Peyer's patch (tissue), 4 donors: ENCODE data around the gene CMTR1. TPM values are rescaled to one million over a fixed set of nuclear protein-coding genes. Genes with fewer than 3 reads are reported as not detected.
"Not testable (repeated sequence)": the region's sequence is repeated elsewhere in the genome, so short reads cannot be mapped to it uniquely, and the experiment has no call there.

Source experiments
- DNase-seq, 3 donors: peaks; one replicate each; pipeline ENCODE4 v3.0.0-alpha.2; 2017 to 2019
- H3K27ac ChIP-seq, 4 donors: fragments of 200-600 bp; sonication (generic); one replicate each; pipeline ENCODE4 v1.5.1; 2016 to 2019
- H3K27me3 ChIP-seq, 2 donors: fragments of 200-600 bp; sonication (generic); one replicate each; pipeline ENCODE4 v1.5.1; 2019
- H3K36me3 ChIP-seq, 3 donors: fragments of 200-600 bp; sonication (generic); one replicate each; pipeline ENCODE4 v1.5.1; 2016 to 2019
- H3K4me1 ChIP-seq, 4 donors: fragments of 200-600 bp; sonication (generic); one replicate each; pipeline ENCODE4 v1.5.1; 2016 to 2019
- H3K4me3 ChIP-seq, 4 donors: fragments of 200-600 bp; sonication (generic); 1 replicate in 3 of 4; 2 replicates in 1 of 4; pipeline ENCODE4 v1.5.1; 2016 to 2019; ENCODE audit warnings: mild to moderate bottlenecking in 1 of 4
- H3K9me3 ChIP-seq, 4 donors: fragments of 200-600 bp; sonication (generic); one replicate each; pipeline ENCODE4 v1.5.1; 2016 to 2019; ENCODE audit warnings: mild to moderate bottlenecking in 1 of 4
- POLR2A ChIP-seq, 2 donors: fragments of 450-650 bp; IDR thresholded peaks; one replicate each; pipeline ENCODE4 v1.5.1; 2017; ENCODE audit warnings: antibody characterized with exemption in 2 of 2, mild to moderate bottlenecking in 2 of 2, moderate library complexity in 2 of 2
- total RNA-seq, 4 donors: library from RNA; depleted of rRNA; stranded (reverse); fragments of >200 nt; gene quantifications; one replicate each; pipeline ENCODE4 v1.1.0, GENCODE V29; 2016
- TF ChIP-seq, protein P1 (sequence below), 6 experiments: fragments of 450-650 bp in 4 of 6; fragments of 200-600 bp in 2 of 6; sonication (generic) in 1 of 6; IDR thresholded peaks; one replicate each; pipeline ENCODE4 v1.5.1; 2017 to 2019; ENCODE audit warnings: antibody characterized with exemption in 6 of 6, mild to moderate bottlenecking in 3 of 6, moderate library complexity in 1 of 6

CMTR1 gene
- total RNA-seq, 4 donors from 2014 or later, result 19.3 to 135 (median 41.7) TPM

DNA sequence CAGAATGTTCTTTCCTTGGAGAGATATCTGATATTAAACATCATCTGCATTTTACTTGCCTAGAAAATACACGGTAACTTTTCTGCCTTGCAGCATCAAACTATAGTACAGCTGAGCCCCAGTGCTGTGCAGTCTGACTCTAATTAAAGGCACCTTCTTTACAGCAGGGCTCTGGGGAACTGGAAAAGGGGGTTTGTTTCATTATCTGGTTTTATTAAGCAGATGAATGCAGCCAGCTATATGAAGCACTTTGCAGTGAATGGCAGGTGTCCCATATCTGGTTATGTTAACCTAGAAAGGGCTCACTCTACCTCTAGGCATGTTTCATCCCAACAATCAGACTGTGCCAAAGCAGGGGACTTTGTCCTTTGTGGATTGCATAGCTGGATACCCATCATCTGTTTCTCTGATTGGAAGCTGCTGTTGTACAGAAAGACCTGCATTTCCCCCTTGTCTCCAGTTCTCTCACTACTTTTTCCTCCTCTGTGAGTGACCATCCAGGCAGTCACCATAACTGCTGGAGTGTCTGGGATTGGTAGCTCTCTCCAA is 39.6 kb upstream of the CMTR1 start:
- H3K4me1 ChIP-seq, result no peaks in the 10 kb centered on the region
- no peaks in the 10 kb centered on the region for H3K9me3 ChIP-seq
- H3K27me3 ChIP-seq, result no peaks in the 10 kb centered on the region
- H3K4me3 ChIP-seq, result no peak overlapping the region
- H3K36me3 ChIP-seq, result peaks cover 0 to 22% (median 0%) of the 10 kb centered on the region in 3 donors
- DNase-seq, result no peak
- TF ChIP-seq, protein P1, sequence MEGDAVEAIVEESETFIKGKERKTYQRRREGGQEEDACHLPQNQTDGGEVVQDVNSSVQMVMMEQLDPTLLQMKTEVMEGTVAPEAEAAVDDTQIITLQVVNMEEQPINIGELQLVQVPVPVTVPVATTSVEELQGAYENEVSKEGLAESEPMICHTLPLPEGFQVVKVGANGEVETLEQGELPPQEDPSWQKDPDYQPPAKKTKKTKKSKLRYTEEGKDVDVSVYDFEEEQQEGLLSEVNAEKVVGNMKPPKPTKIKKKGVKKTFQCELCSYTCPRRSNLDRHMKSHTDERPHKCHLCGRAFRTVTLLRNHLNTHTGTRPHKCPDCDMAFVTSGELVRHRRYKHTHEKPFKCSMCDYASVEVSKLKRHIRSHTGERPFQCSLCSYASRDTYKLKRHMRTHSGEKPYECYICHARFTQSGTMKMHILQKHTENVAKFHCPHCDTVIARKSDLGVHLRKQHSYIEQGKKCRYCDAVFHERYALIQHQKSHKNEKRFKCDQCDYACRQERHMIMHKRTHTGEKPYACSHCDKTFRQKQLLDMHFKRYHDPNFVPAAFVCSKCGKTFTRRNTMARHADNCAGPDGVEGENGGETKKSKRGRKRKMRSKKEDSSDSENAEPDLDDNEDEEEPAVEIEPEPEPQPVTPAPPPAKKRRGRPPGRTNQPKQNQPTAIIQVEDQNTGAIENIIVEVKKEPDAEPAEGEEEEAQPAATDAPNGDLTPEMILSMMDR (IDR thresholded peaks at IDR 0.05), result no peak
- TF ChIP-seq POLR2A (IDR thresholded peaks at IDR 0.05), result no peak
- H3K27ac ChIP-seq, result no peak overlapping the region

DNA sequence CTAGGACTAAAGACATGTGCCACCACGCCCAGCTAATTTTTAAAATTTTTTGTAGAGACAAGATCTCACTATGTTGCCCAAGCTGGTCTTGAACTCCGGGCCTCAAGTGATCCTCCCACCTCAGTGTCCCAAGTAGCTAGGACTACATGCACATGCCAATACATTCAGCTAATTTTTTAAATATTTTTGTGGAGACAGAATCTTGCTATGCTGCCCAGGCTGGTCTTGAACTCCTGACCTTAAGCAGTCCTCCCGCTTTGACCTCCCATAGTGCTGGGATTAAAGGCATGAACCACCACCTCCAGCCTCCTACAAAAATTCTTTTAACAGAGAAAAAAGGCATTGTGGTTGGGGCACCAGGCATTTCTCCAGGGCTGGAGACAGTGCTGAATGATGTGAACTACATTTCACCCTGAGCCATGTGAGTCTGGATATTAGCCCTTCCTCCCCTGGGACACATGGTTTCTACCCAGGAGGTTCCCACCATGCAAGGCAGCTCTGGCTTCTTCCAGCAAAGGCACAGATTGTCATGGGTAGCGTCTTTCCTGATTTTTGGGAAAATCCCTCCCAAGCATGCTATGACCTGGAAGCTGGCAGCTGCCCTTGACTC is 36.3 kb upstream of the CMTR1 start:
- H3K9me3 ChIP-seq, result no peaks in the 10 kb centered on the region
- no peak for TF ChIP-seq POLR2A (IDR thresholded peaks at IDR 0.05)
- TF ChIP-seq, protein P1 (IDR thresholded peaks at IDR 0.05), result no peak
- no peaks in the 10 kb centered on the region for H3K4me1 ChIP-seq
- no peak overlapping the region for H3K27ac ChIP-seq
- H3K36me3 ChIP-seq, result peaks cover 0 to 2% (median 0%) of the 10 kb centered on the region in 3 donors
- no peak for DNase-seq
- no peaks in the 10 kb centered on the region for H3K27me3 ChIP-seq
- no peak overlapping the region for H3K4me3 ChIP-seq

DNA sequence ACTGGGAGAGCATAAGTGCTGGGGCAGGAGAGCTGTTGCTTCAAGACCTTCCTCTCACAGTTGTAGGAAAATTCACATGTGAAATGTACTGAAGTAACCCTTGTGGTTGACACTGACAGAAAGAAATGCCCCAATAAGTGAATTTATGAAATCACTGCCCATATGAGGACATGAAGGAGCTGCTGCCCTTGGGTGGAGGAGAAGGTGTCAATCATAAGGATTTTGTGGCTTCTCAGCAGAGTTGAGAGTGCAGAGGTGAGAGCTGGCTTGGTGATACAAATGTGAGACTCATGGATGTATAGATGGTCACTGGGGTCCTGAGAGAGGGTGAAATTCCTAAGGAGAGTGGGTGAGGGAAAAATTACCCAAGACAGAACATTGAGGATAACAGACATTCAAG is 33.9 kb upstream of the CMTR1 start:
- Histone ChIP-seq H3K36me3 (no peaks in the 10 kb centered on the region), H3K4me1 (no peaks in the 10 kb centered on the region), H3K27ac (no peak overlapping the region), H3K4me3 (no peak overlapping the region), H3K27me3 (no peaks in the 10 kb centered on the region), H3K9me3 (no peaks in the 10 kb centered on the region)
- TF ChIP-seq, protein P1 (IDR thresholded peaks at IDR 0.05), result no peak
- no peak for TF ChIP-seq POLR2A (IDR thresholded peaks at IDR 0.05)
- no peak for DNase-seq

DNA sequence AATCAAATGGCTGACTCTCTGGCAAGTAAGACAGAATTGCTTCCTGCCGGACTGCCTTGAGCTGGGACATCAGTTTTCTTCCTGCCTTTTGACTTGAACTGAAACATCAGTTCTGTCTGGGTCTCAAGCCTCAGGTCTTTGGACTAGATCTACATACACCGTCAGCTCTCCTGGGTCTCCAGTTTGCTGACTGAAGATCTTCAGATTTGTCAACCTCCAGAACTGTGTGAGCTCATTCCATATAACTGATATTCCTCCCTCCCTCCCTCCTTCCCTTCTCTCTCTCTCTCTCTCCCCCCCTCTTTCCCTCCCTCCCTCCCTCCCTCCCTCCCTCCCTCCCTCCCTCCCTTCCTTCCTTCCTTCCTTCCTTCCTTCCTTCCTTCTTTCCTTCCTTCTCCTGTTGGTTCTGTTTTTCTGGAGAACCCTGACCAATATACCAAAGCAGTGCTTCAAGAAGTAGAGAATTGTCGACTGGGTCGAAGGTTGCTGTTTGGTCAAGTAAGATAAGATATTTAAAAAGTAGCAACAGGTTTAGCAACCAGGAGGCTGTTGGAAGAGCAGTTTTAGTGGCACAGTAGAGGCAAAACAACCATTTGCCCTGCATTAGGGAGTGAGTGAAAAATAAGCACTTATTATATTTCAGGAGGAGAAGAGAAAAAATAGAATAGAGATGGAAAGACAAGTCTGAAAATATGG is 33.1 kb upstream of the CMTR1 start:
- no peaks in the 10 kb centered on the region for H3K4me1 ChIP-seq
- no peaks in the 10 kb centered on the region for H3K36me3 ChIP-seq
- no peak overlapping the region for H3K4me3 ChIP-seq
- no peaks in the 10 kb centered on the region for H3K27me3 ChIP-seq
- H3K9me3 ChIP-seq, result no peaks in the 10 kb centered on the region
- DNase-seq, result no peak
- no peak for TF ChIP-seq POLR2A (IDR thresholded peaks at IDR 0.05)
- TF ChIP-seq, protein P1 (IDR thresholded peaks at IDR 0.05), result no peak
- no peak overlapping the region for H3K27ac ChIP-seq

DNA sequence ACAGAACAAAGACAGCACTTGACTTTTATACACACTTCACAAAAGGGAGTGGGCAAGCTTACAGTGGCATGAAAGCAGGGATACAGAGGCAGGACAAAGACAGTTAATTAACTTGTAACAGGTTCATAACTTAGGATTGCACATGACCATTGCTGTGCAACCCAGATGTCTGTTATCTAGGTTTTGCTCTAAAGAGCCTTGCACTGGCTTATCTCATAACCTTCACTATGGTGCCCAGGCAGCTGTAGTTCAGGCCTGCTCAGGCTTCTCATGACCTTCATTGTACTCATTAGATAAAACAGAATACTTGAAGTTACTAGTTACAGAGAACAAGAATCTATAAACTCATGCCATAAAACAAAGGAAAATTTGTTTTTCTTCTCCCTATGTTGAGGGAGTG is 31.4 kb upstream of the CMTR1 start:
- H3K9me3 ChIP-seq, H3K4me1 ChIP-seq, H3K4me3 ChIP-seq, H3K36me3 ChIP-seq, H3K27me3 ChIP-seq, DNase-seq, H3K27ac ChIP-seq: not testable (repeated sequence)

DNA sequence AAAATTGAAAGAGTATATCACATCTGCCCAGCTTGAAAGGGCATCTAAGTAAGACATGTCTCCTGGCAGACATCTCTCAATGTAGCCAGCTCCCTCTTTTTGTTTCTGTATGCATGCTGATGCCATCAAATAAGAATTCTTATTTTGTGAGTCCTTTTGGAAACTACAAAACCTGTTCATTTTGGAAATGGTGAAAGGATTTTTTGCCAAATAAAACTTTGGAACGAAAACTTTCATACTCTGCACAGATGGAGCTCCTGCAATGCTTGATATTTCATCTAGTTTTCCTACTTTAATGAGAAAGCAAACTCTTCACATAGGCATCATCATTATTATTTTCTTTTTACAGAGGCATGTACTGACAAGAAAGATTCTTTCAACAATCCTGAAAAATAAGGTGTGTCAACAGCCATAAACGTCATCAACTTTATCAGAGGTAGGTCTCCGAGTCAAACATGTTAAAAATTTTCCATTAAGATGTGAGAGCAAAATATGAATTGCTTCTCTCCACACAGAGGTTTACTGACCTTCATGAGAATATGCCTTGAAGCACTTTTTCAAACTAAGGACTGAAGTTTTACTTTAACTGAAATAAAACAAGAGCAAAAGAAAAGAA is 26.2 kb upstream of the CMTR1 start:
- no peaks in the 10 kb centered on the region for H3K9me3 ChIP-seq
- TF ChIP-seq POLR2A (IDR thresholded peaks at IDR 0.05), result no peak
- TF ChIP-seq, protein P1 (IDR thresholded peaks at IDR 0.05), result no peak
- no peaks in the 10 kb centered on the region for H3K36me3 ChIP-seq
- H3K4me1 ChIP-seq, result no peaks in the 10 kb centered on the region
- H3K4me3 ChIP-seq, result no peak overlapping the region
- H3K27me3 ChIP-seq, result peaks cover 0 to 4% of the 10 kb centered on the region in 2 donors
- H3K27ac ChIP-seq, result no peak overlapping the region
- no peak for DNase-seq
